GM21515 (cell line): Measurements from ENCODE around the gene BTK.

ENCODE experiments used
- ATAC-seq: cut with Tn5 transposase; IDR thresholded peaks from one replicate; pipeline ENCODE4 v1.9.1; 2021; ENCODE audit not compliant: unreplicated experiment

BTK gene

GRCh38 chrX:101394372-101394771 lies 8.4 kb upstream of the BTK start:
- ATAC-seq, result no peak

- no peak for ATAC-seq
These were observed 7.7 kb upstream of the BTK start for GRCh38 chrX:101393530-101394305.

GRCh38 chrX:101391831-101392230 lies 5.8 kb upstream of the BTK start:
- no peak for ATAC-seq

- peak; percentile 86 for ATAC-seq
These were observed 4.9 kb upstream of the BTK start, which contains the start of gene RPL36A for GRCh38 chrX:101390664-101391525. Gene RPL36A (plus strand): TSS chrX:101391011. CDS start chrX:101391044, 33 bp downstream.

GRCh38 chrX:101388604-101389003 lies 2.6 kb upstream of the BTK start:
- ATAC-seq, result no peak

GRCh38 chrX:101386542-101386885 lies 523 bp upstream of the BTK start:
- ATAC-seq, result no peak

GRCh38 chrX:101385026-101385684 lies 836 bp downstream of the BTK start:
- ATAC-seq, result no peak

- ATAC-seq, result peak; percentile 74
These were observed 2.2 kb downstream of the BTK start for GRCh38 chrX:101383679-101384205.

- ATAC-seq, result no peak
These were observed 8.4 kb downstream of the BTK start for GRCh38 chrX:101377547-101377946.

- peak; percentile 74 for ATAC-seq
These were observed 15.0 kb downstream of the BTK start for GRCh38 chrX:101370888-101371504.

- no peak for ATAC-seq
These were observed 16.3 kb downstream of the BTK start for GRCh38 chrX:101369687-101370086.

- no peak for ATAC-seq
These were observed 17.2 kb downstream of the BTK start for GRCh38 chrX:101368800-101369199.

- ATAC-seq, result no peak
These were observed 20.6 kb downstream of the BTK start for GRCh38 chrX:101365301-101365795.

- ATAC-seq, result no peak
These were observed 23.2 kb downstream of the BTK start for GRCh38 chrX:101362757-101363156.

- no peak for ATAC-seq
These were observed 23.9 kb downstream of the BTK start for GRCh38 chrX:101362116-101362515.

GRCh38 chrX:101360390-101360789 lies 25.6 kb downstream of the BTK start:
- no peak for ATAC-seq

GRCh38 chrX:101359966-101360365 lies 26.0 kb downstream of the BTK start:
- ATAC-seq, result no peak

- no peak for ATAC-seq
These were observed 28.7 kb downstream of the BTK start for GRCh38 chrX:101357166-101357795.

GRCh38 chrX:101349193-101349562 lies 36.8 kb downstream of the BTK start:
- no peak for ATAC-seq

- peak; percentile 99 for ATAC-seq
These were observed 37.4 kb downstream of the BTK start, which contains the start of gene TIMM8A for GRCh38 chrX:101348452-101349192. Gene TIMM8A (minus strand): TSS chrX:101348742. CDS start chrX:101348664, 78 bp downstream.
